CD8-positive, alpha-beta memory T cell (primary cell): ENCODE results near the gene CDH5. TPM values are rescaled to one million over a fixed set of nuclear protein-coding genes. Genes with fewer than 3 reads are reported as not detected.

Experiments used
- CTCF ChIA-PET: fragments of 350-600 bp; sonication (Branson Sonifier 250); formaldehyde crosslinking; loops from one replicate; lab custom pipeline; 2021; ENCODE audit warnings: antibody characterized with exemption; lab: Charles Lee
- POLR2A ChIA-PET: fragments of 350-600 bp; sonication (Branson Sonifier 250); formaldehyde crosslinking; loops from one replicate; lab custom pipeline; 2021; ENCODE audit warnings: antibody characterized with exemption; lab: Charles Lee
- DNase-seq, 5 donors: peaks; one replicate each; pipeline versions ENCODE4 v3.0.0 to v3.0.0-alpha.2; 2020 to 2022; ENCODE audit warnings: mixed read lengths in 1 of 5
- H3K27ac ChIP-seq: one replicate; pipeline ENCODE4 v1.7.0; 2013; ENCODE audit warnings: low read depth, mild to moderate bottlenecking, low read length, moderate library complexity
- H3K27me3 ChIP-seq: 2 replicates; pipeline ENCODE4 v1.7.0; 2013; ENCODE audit warnings: low read length, mild to moderate bottlenecking; ENCODE audit not compliant: insufficient read depth, poor library complexity, severe bottlenecking
- H3K36me3 ChIP-seq: 2 replicates; pipeline ENCODE4 v1.7.0; 2013; ENCODE audit warnings: mild to moderate bottlenecking, low read length, moderate library complexity; ENCODE audit not compliant: insufficient read depth
- H3K4me1 ChIP-seq: 2 replicates; pipeline ENCODE4 v1.7.0; 2013; ENCODE audit warnings: mild to moderate bottlenecking, low read length, moderate library complexity; ENCODE audit not compliant: insufficient read depth
- H3K4me3 ChIP-seq: 2 replicates; pipeline ENCODE4 v1.7.0; 2013; ENCODE audit warnings: mild to moderate bottlenecking, low read length
- H3K9me3 ChIP-seq: 2 replicates; pipeline ENCODE4 v1.7.0; 2013; ENCODE audit warnings: mild to moderate bottlenecking, low read length
- H3K27ac Mint-ChIP-seq, 8 donors: one replicate each; pipeline ENCODE4 v1.8.0; 2020 to 2021; ENCODE audit warnings: mixed read lengths in 8 of 8, mild to moderate bottlenecking in 6 of 8, inconsistent platforms in 3 of 8, moderate library complexity in 3 of 8
- H3K27me3 Mint-ChIP-seq, 2 donors: one replicate each; pipeline ENCODE4 v1.8.0; 2020 to 2021; ENCODE audit warnings: mixed read lengths in 2 of 2, mild to moderate bottlenecking in 1 of 2, moderate library complexity in 1 of 2
- H3K36me3 Mint-ChIP-seq, 3 donors: one replicate each; pipeline ENCODE4 v1.8.0; 2020 to 2021; ENCODE audit warnings: mixed read lengths in 3 of 3, inconsistent platforms in 1 of 3, mild to moderate bottlenecking in 1 of 3
- H3K4me1 Mint-ChIP-seq, 3 donors: one replicate each; pipeline ENCODE4 v1.8.0; 2020 to 2021; ENCODE audit warnings: mixed read lengths in 3 of 3, inconsistent platforms in 1 of 3, mild to moderate bottlenecking in 1 of 3
- H3K4me3 Mint-ChIP-seq, 7 donors: one replicate each; pipeline ENCODE4 v1.8.0; 2020 to 2021; ENCODE audit warnings: mixed read lengths in 7 of 7, mild to moderate bottlenecking in 6 of 7, moderate library complexity in 4 of 7, inconsistent platforms in 2 of 7
- H3K9me3 Mint-ChIP-seq, 5 donors: one replicate each; pipeline ENCODE4 v1.8.0; 2020 to 2022; ENCODE audit warnings: mixed read lengths in 5 of 5, mild to moderate bottlenecking in 3 of 5, moderate library complexity in 2 of 5, inconsistent platforms in 1 of 5
- polyA plus RNA-seq: library from polyadenylated mRNA; unstranded; fragments of 300-500 nt; fragmentation: Illumina TruSeq; gene quantifications from one replicate; pipeline ENCODE4 v1.2.3, GENCODE V29; 2021
- total RNA-seq, 2 experiments: library from RNA; stranded (reverse); gene quantifications; one replicate each; pipeline ENCODE4 v1.2.3, GENCODE V29; 2021

CDH5 gene
- total and polyA plus RNA-seq, 3 experiments from 2014 or later = not detected

GRCh38 chr16:66399031-66399430 lies 32.5 kb downstream of the CDH5 start:
- ChIA-PET POLR2A (no interaction called here), CTCF (no interaction called here)
- H3K9me3 Mint-ChIP-seq = no peaks in the 10 kb centered on the region

GRCh38 chr16:66399930-66400329 lies 33.4 kb downstream of the CDH5 start:
- no peaks in the 10 kb centered on the region for H3K36me3 Mint-ChIP-seq
- H3K4me1 Mint-ChIP-seq = no peaks in the 10 kb centered on the region
- H3K4me3 ChIP-seq = no peak overlapping the region
- H3K27me3 Mint-ChIP-seq = peaks cover 9 to 19% of the 10 kb centered on the region in 2 donors
- H3K36me3 ChIP-seq = no peaks in the 10 kb centered on the region
- DNase-seq = no peak
- POLR2A ChIA-PET = no interaction called here
- no peaks in the 10 kb centered on the region for H3K9me3 Mint-ChIP-seq
- H3K27ac Mint-ChIP-seq = no peak overlapping the region
- CTCF ChIA-PET = no interaction called here
- no peaks in the 10 kb centered on the region for H3K9me3 ChIP-seq
- H3K4me1 ChIP-seq = no peaks in the 10 kb centered on the region
- no peak overlapping the region for H3K4me3 Mint-ChIP-seq
- H3K27ac ChIP-seq = no peak overlapping the region
- no peaks in the 10 kb centered on the region for H3K27me3 ChIP-seq

More at GRCh38 chr16:66399031-66399430, 32.5 kb downstream of the CDH5 start:
- Histone ChIP-seq H3K27me3 (no peaks in the 10 kb centered on the region), H3K9me3 (no peaks in the 10 kb centered on the region), H3K27ac (no peak overlapping the region), H3K36me3 (no peaks in the 10 kb centered on the region), H3K4me3 (no peak overlapping the region), H3K4me1 (no peaks in the 10 kb centered on the region)
- Mint-ChIP-seq H3K36me3 (no peaks in the 10 kb centered on the region), H3K4me1 (no peaks in the 10 kb centered on the region), H3K27me3 (peaks cover 9 to 18% of the 10 kb centered on the region in 2 donors), H3K27ac (no peak overlapping the region), H3K4me3 (no peak overlapping the region)
- DNase-seq = no peak

GRCh38 chr16:66400503-66401380 lies 34.3 kb downstream of the CDH5 start:
- POLR2A ChIA-PET = no interaction called here

GRCh38 chr16:66401610-66402009 lies 35.1 kb downstream of the CDH5 start:
- ChIA-PET POLR2A (no interaction called here), CTCF (no interaction called here)
- Histone ChIP-seq H3K36me3 (no peaks in the 10 kb centered on the region), H3K4me3 (no peak overlapping the region), H3K4me1 (no peaks in the 10 kb centered on the region), H3K27ac (no peak overlapping the region), H3K27me3 (no peaks in the 10 kb centered on the region), H3K9me3 (no peaks in the 10 kb centered on the region)
- Mint-ChIP-seq H3K27me3 (peaks cover 9 to 29% of the 10 kb centered on the region in 2 donors), H3K4me1 (peaks cover 0 to 2% (median 0%) of the 10 kb centered on the region in 3 donors), H3K9me3 (no peaks in the 10 kb centered on the region), H3K4me3 (no peak overlapping the region), H3K27ac (no peak overlapping the region), H3K36me3 (no peaks in the 10 kb centered on the region)
- DNase-seq = no peak

More at GRCh38 chr16:66400503-66401380, 34.3 kb downstream of the CDH5 start:
- no peaks in the 10 kb centered on the region for H3K36me3 Mint-ChIP-seq
- Histone ChIP-seq H3K27ac (no peak overlapping the region), H3K9me3 (no peaks in the 10 kb centered on the region), H3K36me3 (no peaks in the 10 kb centered on the region), H3K4me1 (no peaks in the 10 kb centered on the region), H3K27me3 (no peaks in the 10 kb centered on the region), H3K4me3 (no peak overlapping the region)
- H3K9me3 Mint-ChIP-seq = no peaks in the 10 kb centered on the region
- no peak overlapping the region for H3K4me3 Mint-ChIP-seq
- no peak for DNase-seq
- H3K4me1 Mint-ChIP-seq = no peaks in the 10 kb centered on the region
- no peak overlapping the region for H3K27ac Mint-ChIP-seq
- CTCF ChIA-PET = no interaction called here
- peaks cover 9 to 26% of the 10 kb centered on the region in 2 donors for H3K27me3 Mint-ChIP-seq

DNA sequence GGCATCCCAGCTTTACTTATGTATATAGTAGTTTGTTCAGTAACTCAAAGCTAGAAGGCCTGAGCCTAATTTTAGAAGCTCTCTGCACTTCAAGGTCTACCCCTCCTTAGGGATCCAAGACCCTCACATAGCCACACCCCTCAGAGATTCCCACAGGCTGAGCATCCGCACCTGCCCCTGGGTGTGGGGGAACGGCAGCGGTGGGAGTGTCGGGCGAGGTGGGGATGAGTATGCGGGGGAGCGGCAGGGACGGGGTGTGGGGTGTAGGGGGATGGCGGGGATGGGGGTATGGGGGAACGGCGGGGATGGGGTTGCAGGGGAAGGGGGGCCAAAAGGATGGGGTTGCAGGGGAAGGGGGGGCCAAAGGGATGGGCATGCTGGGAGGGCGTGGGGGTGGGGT lies 35.7 kb downstream of the CDH5 start:
- no peak for DNase-seq
- peaks cover 9 to 29% of the 10 kb centered on the region in 2 donors for H3K27me3 Mint-ChIP-seq
- ChIA-PET CTCF (no interaction called here), POLR2A (no interaction called here)
- Histone ChIP-seq H3K4me1 (peaks cover 4% of the 10 kb centered on the region), H3K27me3 (no peaks in the 10 kb centered on the region), H3K36me3 (no peaks in the 10 kb centered on the region), H3K9me3 (no peaks in the 10 kb centered on the region), H3K27ac (no peak overlapping the region), H3K4me3 (no peak overlapping the region)
- H3K36me3 Mint-ChIP-seq = no peaks in the 10 kb centered on the region
- H3K4me3 Mint-ChIP-seq = no peak overlapping the region
- peaks cover 3 to 7% (median 5%) of the 10 kb centered on the region in 3 donors for H3K4me1 Mint-ChIP-seq
- no peaks in the 10 kb centered on the region for H3K9me3 Mint-ChIP-seq
- no peak overlapping the region for H3K27ac Mint-ChIP-seq

- no peaks in the 10 kb centered on the region for H3K36me3 ChIP-seq
- no peaks in the 10 kb centered on the region for H3K36me3 Mint-ChIP-seq
- no peak for DNase-seq
- CTCF ChIA-PET = interaction anchor here (6.9 kb wide), 1 partner anchor 187 kb away, joined by 61 read pairs; no protein-coding TSS in a partner anchor
- no peak overlapping the region for H3K27ac Mint-ChIP-seq
- no peak overlapping the region for H3K27ac ChIP-seq
- no peaks in the 10 kb centered on the region for H3K27me3 ChIP-seq
- H3K4me1 ChIP-seq = peaks cover 7% of the 10 kb centered on the region
- H3K4me1 Mint-ChIP-seq = peaks cover 5 to 8% (median 7%) of the 10 kb centered on the region in 3 donors
- POLR2A ChIA-PET = no interaction called here
- H3K4me3 Mint-ChIP-seq = no peak overlapping the region
- no peaks in the 10 kb centered on the region for H3K9me3 Mint-ChIP-seq
- peaks cover 9 to 29% of the 10 kb centered on the region in 2 donors for H3K27me3 Mint-ChIP-seq
- no peak overlapping the region for H3K4me3 ChIP-seq
- H3K9me3 ChIP-seq = no peaks in the 10 kb centered on the region
Measured at GRCh38 chr16:66402591-66403230, 36.2 kb downstream of the CDH5 start.

DNA sequence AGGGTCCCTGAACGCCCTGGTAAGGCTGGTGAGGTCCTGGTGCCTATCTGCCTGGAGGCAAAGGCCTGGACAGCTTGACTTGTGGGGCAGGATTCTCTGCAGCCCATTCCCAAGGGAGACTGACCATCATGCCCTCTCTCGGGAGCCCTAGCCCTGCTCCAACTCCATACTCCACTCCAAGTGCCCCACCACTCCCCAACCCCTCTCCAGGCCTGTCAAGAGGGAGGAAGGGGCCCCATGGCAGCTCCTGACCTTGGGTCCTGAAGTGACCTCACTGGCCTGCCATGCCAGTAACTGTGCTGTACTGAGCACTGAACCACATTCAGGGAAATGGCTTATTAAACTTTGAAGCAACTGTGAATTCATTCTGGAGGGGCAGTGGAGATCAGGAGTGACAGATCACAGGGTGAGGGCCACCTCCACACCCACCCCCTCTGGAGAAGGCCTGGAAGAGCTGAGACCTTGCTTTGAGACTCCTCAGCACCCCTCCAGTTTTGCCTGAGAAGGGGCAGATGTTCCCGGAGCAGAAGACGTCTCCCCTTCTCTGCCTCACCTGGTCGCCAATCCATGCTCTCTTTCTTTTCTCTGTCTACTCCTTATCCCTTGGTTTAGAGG lies 37.1 kb downstream of the CDH5 start:
- H3K4me1 Mint-ChIP-seq = peaks cover 13 to 17% (median 15%) of the 10 kb centered on the region in 3 donors
- H3K27ac Mint-ChIP-seq = no peak overlapping the region
- DNase-seq = no peak
- Histone ChIP-seq H3K4me1 (peaks cover 16% of the 10 kb centered on the region), H3K36me3 (no peaks in the 10 kb centered on the region), H3K27me3 (no peaks in the 10 kb centered on the region), H3K4me3 (no peak overlapping the region), H3K9me3 (no peaks in the 10 kb centered on the region), H3K27ac (no peak overlapping the region)
- ChIA-PET POLR2A (no interaction called here), CTCF (interaction anchor here (4.0 to 6.9 kb wide), 3 partner anchors 76 to 465 kb away, joined by 32 to 61 read pairs (median 57); no protein-coding TSS in a partner anchor)
- no peak overlapping the region for H3K4me3 Mint-ChIP-seq
- H3K36me3 Mint-ChIP-seq = no peaks in the 10 kb centered on the region
- H3K9me3 Mint-ChIP-seq = no peaks in the 10 kb centered on the region
- H3K27me3 Mint-ChIP-seq = peaks cover 8 to 23% of the 10 kb centered on the region in 2 donors
